ENCODE measurements around the gene BMI1. TPM values are rescaled to one million over a fixed set of nuclear protein-coding genes. Genes with fewer than 3 reads are reported as not detected.

The BMI1 gene
- total and polyA plus RNA-seq, 11 donors: 10.6 to 48.5 (median 31.1) TPM

GRCh38 chr10:22310928-22311327, 10.0 kb upstream of the BMI1 start:
- no peak for TF ChIP-seq POLR2A (IDR thresholded peaks at IDR 0.05)
- TF ChIP-seq CTCF (IDR thresholded peaks at IDR 0.05): no peak
- H3K27me3 ChIP-seq: no peaks in the 10 kb centered on the region
- no peak overlapping the region for H3K27ac ChIP-seq
- H3K9me3 ChIP-seq: no peaks in the 10 kb centered on the region
- no peak overlapping the region for H3K4me3 ChIP-seq
- ATAC-seq (no peak), DNase-seq (no peak)
- intact Hi-C loops (cut with DNase I): loop anchor here in 5 of 10 donors (5.0 to 10.0 kb wide), 4 partner anchors 74 to 786 kb away; partner anchors contain the start of genes DNAJC1 (in 3 of the 5) and SKIDA1 (in 1 of the 5)
- peaks cover 0 to 10% (median 7%) of the 10 kb centered on the region in 12 donors for H3K4me1 ChIP-seq
- no peaks in the 10 kb centered on the region for H3K36me3 ChIP-seq

- ATAC-seq: no peak
Measured at GRCh38 chr10:22314852-22315251, 6.0 kb upstream of the BMI1 start.

GRCh38 chr10:22315455-22316285, 5.2 kb upstream of the BMI1 start:
- peaks cover 0 to 42% (median 28%) of the 10 kb centered on the region in 12 donors for H3K4me1 ChIP-seq
- TF ChIP-seq CTCF (IDR thresholded peaks at IDR 0.05): no peak
- no peak for TF ChIP-seq POLR2A (IDR thresholded peaks at IDR 0.05)
- ATAC-seq: peak in 2 of 4 donors; percentile 2 to 7

More at GRCh38 chr10:22314852-22315251, 6.0 kb upstream of the BMI1 start:
- Histone ChIP-seq H3K27ac (no peak overlapping the region), H3K4me1 (peaks cover 0 to 38% (median 25%) of the 10 kb centered on the region in 12 donors), H3K9me3 (no peaks in the 10 kb centered on the region), H3K27me3 (no peaks in the 10 kb centered on the region), H3K4me3 (peak overlapping the region in 6 of 12 donors; percentile 69 to 85 (median 80)), H3K36me3 (no peaks in the 10 kb centered on the region)
- intact Hi-C loops (cut with DNase I): loop anchor here in 9 of 10 donors (2.0 to 10.0 kb wide), 12 partner anchors 58 to 818 kb away; partner anchors contain the start of genes DNAJC1 (in 4 of the 9) and SKIDA1 (in 1 of the 9)
- TF ChIP-seq CTCF (IDR thresholded peaks at IDR 0.05): no peak
- TF ChIP-seq POLR2A (IDR thresholded peaks at IDR 0.05): no peak
- WGBS, 4 donors: 39 to 45% (median 43%) methylated on average over 2 of the region's 2 CpGs
- DNase-seq: no peak

More at GRCh38 chr10:22315455-22316285, 5.2 kb upstream of the BMI1 start:
- DNase-seq: no peak
- Histone ChIP-seq H3K27ac (peak overlapping the region; percentile 71 to 98 (median 95)), H3K27me3 (no peaks in the 10 kb centered on the region), H3K9me3 (no peaks in the 10 kb centered on the region), H3K4me3 (peak overlapping the region; percentile 66 to 85 (median 79)), H3K36me3 (no peaks in the 10 kb centered on the region)
- intact Hi-C loops (cut with DNase I): loop anchor here (1.0 to 10.0 kb wide), 14 partner anchors 58 to 818 kb away; partner anchors contain the start of genes DNAJC1 (in 6 of the 10) and SKIDA1 (in 1 of the 10)
- 1 to 2% (median 1%) methylated on average over 34 to 53 of the region's 53 CpGs for WGBS, 4 donors
